Measurements from ENCODE around the gene ANKRD49. TPM values are rescaled to one million over a fixed set of nuclear protein-coding genes. Genes with fewer than 3 reads are reported as not detected.

ANKRD49 gene
- total and polyA plus RNA-seq, 10 of the 15 experiments (the other 5 are each of a cell fraction or from before 2014, with no cell fraction given), result 19.2 to 46.6 (median 33.6) TPM

DNA sequence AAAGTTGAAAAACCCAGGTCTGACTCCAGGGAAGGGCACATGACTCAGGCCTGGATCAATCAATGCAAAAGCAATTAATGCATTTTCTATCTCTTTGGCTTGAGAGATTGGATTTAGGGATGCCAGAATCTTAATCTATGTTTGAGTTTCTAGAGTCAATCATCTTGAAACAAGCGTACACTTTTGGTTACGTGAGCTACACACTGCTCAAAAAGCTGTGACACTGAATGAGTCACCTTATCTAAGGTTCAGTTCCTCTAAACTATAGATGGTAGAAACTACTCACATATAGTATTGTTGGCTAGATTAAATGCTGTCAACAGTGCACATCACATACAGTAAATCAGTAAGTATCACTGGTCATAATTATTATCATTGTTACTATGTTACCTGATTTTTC, 24.4 kb upstream of the ANKRD49 start (continued):
- no peak for TF ChIP-seq RCOR1 (conservative IDR thresholded peaks at IDR 0.05; ENCODE audit: low read depth, low read length)
- TF ChIP-seq, protein P1, sequence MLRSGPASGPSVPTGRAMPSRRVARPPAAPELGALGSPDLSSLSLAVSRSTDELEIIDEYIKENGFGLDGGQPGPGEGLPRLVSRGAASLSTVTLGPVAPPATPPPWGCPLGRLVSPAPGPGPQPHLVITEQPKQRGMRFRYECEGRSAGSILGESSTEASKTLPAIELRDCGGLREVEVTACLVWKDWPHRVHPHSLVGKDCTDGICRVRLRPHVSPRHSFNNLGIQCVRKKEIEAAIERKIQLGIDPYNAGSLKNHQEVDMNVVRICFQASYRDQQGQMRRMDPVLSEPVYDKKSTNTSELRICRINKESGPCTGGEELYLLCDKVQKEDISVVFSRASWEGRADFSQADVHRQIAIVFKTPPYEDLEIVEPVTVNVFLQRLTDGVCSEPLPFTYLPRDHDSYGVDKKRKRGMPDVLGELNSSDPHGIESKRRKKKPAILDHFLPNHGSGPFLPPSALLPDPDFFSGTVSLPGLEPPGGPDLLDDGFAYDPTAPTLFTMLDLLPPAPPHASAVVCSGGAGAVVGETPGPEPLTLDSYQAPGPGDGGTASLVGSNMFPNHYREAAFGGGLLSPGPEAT (IDR thresholded peaks at IDR 0.05; ENCODE audit: low read depth), result peak; percentile 39; the same call in 1 of the 2 replicates
- TF ChIP-seq, protein P2, sequence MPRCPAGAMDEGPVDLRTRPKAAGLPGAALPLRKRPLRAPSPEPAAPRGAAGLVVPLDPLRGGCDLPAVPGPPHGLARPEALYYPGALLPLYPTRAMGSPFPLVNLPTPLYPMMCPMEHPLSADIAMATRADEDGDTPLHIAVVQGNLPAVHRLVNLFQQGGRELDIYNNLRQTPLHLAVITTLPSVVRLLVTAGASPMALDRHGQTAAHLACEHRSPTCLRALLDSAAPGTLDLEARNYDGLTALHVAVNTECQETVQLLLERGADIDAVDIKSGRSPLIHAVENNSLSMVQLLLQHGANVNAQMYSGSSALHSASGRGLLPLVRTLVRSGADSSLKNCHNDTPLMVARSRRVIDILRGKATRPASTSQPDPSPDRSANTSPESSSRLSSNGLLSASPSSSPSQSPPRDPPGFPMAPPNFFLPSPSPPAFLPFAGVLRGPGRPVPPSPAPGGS (IDR thresholded peaks at IDR 0.05; ENCODE audit: borderline replicate concordance, insufficient read depth, low read depth, low read length, poor library complexity, severe bottlenecking), result peak; percentile 48
- peak; percentile 42; the same call in 1 of the 2 replicates for TF ChIP-seq NBN (IDR thresholded peaks at IDR 0.05)
- TF ChIP-seq, protein P3, sequence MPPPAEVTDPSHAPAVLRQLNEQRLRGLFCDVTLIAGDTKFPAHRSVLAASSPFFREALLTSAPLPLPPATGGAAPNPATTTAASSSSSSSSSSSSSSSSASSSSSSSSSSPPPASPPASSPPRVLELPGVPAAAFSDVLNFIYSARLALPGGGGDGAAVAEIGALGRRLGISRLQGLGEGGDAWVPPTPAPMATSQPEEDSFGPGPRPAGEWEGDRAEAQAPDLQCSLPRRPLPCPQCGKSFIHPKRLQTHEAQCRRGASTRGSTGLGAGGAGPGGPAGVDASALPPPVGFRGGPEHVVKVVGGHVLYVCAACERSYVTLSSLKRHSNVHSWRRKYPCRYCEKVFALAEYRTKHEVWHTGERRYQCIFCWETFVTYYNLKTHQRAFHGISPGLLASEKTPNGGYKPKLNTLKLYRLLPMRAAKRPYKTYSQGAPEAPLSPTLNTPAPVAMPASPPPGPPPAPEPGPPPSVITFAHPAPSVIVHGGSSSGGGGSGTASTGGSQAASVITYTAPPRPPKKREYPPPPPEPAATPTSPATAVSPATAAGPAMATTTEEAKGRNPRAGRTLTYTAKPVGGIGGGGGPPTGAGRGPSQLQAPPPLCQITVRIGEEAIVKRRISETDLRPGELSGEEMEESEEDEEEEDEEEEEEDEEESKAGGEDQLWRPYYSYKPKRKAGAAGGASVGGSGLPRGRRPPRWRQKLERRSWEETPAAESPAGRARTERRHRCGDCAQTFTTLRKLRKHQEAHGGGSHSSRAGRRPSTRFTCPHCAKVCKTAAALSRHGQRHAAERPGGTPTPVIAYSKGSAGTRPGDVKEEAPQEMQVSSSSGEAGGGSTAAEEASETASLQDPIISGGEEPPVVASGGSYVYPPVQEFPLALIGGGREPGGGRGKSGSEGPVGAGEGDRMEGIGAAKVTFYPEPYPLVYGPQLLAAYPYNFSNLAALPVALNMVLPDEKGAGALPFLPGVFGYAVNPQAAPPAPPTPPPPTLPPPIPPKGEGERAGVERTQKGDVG (CRISPR knock-in tag; IDR thresholded peaks at IDR 0.05), result no peak
- TF ChIP-seq, protein P4, sequence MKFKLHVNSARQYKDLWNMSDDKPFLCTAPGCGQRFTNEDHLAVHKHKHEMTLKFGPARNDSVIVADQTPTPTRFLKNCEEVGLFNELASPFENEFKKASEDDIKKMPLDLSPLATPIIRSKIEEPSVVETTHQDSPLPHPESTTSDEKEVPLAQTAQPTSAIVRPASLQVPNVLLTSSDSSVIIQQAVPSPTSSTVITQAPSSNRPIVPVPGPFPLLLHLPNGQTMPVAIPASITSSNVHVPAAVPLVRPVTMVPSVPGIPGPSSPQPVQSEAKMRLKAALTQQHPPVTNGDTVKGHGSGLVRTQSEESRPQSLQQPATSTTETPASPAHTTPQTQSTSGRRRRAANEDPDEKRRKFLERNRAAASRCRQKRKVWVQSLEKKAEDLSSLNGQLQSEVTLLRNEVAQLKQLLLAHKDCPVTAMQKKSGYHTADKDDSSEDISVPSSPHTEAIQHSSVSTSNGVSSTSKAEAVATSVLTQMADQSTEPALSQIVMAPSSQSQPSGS (IDR thresholded peaks at IDR 0.05; ENCODE audit: low read length), result peak; percentile 70; the same call in 1 of the 2 replicates
- no peak for TF ChIP-seq KAT2A (conservative IDR thresholded peaks at IDR 0.05; ENCODE audit: control insufficient read depth, low read depth, low read length)
- 0 out of 2 replicates have a peak, but pooled peaks have one; percentile 62 for TF ChIP-seq STAT3 (IDR thresholded peaks at IDR 0.05; ENCODE audit: low read depth, low read length)
- no peak for TF ChIP-seq RBBP5 (conservative IDR thresholded peaks at IDR 0.05)
- 0 out of 2 replicates have a peak, but pooled peaks have one; percentile 7 for TF ChIP-seq RAD51 (IDR thresholded peaks at IDR 0.05)

Measured in GM12878 (cell line).